ENCODE data around the gene OSBPL9. TPM values are rescaled to one million over a fixed set of nuclear protein-coding genes. Genes with fewer than 3 reads are reported as not detected.

OSBPL9 gene
- total and polyA plus RNA-seq, 10 of the 15 experiments (the other 5 are each of a cell fraction or from before 2014, with no cell fraction given), result 25.9 to 156 (median 108) TPM

DNA sequence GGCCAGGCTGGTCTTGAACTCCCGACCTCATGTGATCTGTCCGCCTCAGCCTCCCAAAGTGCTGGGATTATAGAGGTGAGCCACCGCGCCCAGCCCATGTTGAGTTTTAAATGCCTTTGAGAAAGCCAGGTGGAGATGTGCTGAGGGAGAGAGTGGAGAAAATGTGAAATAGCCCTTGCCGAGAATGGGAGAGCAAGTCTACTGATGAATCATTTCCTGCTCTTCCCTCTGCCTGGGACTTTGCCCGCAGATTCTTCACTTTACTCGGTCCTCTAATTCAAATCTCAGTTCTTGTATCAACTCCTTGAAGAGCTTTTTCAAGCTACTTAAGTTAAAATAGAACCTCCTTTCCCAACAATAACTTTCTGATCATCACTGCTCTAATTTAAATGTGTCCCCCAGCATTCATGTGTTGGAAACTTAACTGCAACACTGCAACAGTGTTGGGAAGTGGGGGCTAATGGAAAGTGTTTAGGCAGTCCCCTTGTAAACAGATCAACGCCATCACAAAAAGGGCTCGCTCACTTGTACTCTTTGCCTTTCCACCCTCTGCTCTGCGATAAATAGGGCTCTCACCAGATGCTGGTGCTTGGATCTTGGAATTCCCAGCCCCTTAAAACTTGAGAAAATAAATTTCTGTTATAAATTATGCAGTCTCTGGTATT lies 27.8 kb downstream of the OSBPL9 start:
- FAIRE-seq (no peak), ATAC-seq (no peak), DNase-seq (ENCODE audit: low read depth, low spot score) (no peak)
- 87% methylated on average over 10 of the region's 10 CpGs for WGBS (ENCODE audit: insufficient coverage, insufficient replicate concordance, low lambda C conversion rate, missing lambda C conversion rate)
- Histone ChIP-seq H3K4me1 (ENCODE audit: control insufficient read depth, insufficient read depth, low read length) (no peaks in the 10 kb centered on the region), H3K36me3 (ENCODE audit: control insufficient read depth in 2 of 2, insufficient read depth in 2 of 2, low read length in 1 of 2) (no peaks in the 10 kb centered on the region), H3K9me3 (replicated peaks; ENCODE audit: control insufficient read depth, insufficient read depth, low read length) (no peaks in the 10 kb centered on the region), H3K27me3 (replicated peaks in 1 of 2; ENCODE audit: control insufficient read depth in 2 of 2, insufficient read depth in 2 of 2, low read length in 1 of 2) (no peaks in the 10 kb centered on the region), H4K20me1 (ENCODE audit: control insufficient read depth, insufficient read depth) (no peaks in the 10 kb centered on the region; the same call in 1 of the 2 replicates), H3K4me3 (no peak overlapping the region), H3K27ac (ENCODE audit: control insufficient read depth, insufficient read depth) (no peak overlapping the region), H3K4me2 (ENCODE audit: control insufficient read depth, insufficient read depth) (no peak overlapping the region), H3K79me2 (ENCODE audit: control insufficient read depth, insufficient read depth, low read length) (no peaks in the 10 kb centered on the region), H2AFZ (ENCODE audit: control insufficient read depth, low read depth, low read length) (no peak overlapping the region), H3K9ac (ENCODE audit: control insufficient read depth, insufficient read depth, low read length) (no peak overlapping the region)
- CTCF ChIA-PET, result interaction anchor here (0.6 kb wide), 1 partner anchor 234 kb away, joined by 3 read pairs; no protein-coding TSS in a partner anchor
- intact Hi-C loops (cut with micrococcal nuclease; ENCODE audit: unreplicated experiment), result no loop called here
- TF ChIP-seq, protein P1, sequence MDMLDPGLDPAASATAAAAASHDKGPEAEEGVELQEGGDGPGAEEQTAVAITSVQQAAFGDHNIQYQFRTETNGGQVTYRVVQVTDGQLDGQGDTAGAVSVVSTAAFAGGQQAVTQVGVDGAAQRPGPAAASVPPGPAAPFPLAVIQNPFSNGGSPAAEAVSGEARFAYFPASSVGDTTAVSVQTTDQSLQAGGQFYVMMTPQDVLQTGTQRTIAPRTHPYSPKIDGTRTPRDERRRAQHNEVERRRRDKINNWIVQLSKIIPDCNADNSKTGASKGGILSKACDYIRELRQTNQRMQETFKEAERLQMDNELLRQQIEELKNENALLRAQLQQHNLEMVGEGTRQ (IDR thresholded peaks at IDR 0.05; ENCODE audit: borderline replicate concordance, low read depth, low read length), result no peak
- TF ChIP-seq, protein P2, sequence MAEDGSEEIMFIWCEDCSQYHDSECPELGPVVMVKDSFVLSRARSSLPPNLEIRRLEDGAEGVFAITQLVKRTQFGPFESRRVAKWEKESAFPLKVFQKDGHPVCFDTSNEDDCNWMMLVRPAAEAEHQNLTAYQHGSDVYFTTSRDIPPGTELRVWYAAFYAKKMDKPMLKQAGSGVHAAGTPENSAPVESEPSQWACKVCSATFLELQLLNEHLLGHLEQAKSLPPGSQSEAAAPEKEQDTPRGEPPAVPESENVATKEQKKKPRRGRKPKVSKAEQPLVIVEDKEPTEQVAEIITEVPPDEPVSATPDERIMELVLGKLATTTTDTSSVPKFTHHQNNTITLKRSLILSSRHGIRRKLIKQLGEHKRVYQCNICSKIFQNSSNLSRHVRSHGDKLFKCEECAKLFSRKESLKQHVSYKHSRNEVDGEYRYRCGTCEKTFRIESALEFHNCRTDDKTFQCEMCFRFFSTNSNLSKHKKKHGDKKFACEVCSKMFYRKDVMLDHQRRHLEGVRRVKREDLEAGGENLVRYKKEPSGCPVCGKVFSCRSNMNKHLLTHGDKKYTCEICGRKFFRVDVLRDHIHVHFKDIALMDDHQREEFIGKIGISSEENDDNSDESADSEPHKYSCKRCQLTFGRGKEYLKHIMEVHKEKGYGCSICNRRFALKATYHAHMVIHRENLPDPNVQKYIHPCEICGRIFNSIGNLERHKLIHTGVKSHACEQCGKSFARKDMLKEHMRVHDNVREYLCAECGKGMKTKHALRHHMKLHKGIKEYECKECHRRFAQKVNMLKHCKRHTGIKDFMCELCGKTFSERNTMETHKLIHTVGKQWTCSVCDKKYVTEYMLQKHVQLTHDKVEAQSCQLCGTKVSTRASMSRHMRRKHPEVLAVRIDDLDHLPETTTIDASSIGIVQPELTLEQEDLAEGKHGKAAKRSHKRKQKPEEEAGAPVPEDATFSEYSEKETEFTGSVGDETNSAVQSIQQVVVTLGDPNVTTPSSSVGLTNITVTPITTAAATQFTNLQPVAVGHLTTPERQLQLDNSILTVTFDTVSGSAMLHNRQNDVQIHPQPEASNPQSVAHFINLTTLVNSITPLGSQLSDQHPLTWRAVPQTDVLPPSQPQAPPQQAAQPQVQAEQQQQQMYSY (CRISPR knock-in tag; IDR thresholded peaks at IDR 0.05), result no peak
- TF ChIP-seq, protein P3, sequence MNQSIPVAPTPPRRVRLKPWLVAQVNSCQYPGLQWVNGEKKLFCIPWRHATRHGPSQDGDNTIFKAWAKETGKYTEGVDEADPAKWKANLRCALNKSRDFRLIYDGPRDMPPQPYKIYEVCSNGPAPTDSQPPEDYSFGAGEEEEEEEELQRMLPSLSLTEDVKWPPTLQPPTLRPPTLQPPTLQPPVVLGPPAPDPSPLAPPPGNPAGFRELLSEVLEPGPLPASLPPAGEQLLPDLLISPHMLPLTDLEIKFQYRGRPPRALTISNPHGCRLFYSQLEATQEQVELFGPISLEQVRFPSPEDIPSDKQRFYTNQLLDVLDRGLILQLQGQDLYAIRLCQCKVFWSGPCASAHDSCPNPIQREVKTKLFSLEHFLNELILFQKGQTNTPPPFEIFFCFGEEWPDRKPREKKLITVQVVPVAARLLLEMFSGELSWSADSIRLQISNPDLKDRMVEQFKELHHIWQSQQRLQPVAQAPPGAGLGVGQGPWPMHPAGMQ (IDR thresholded peaks at IDR 0.05; ENCODE audit: borderline replicate concordance), result no peak
- TF ChIP-seq EGR1 (IDR thresholded peaks at IDR 0.05; ENCODE audit: borderline replicate concordance in 1 of 2, low read depth in 2 of 2, low read length in 2 of 2) (no peak), YBX1 (IDR thresholded peaks at IDR 0.05) (no peak), BMI1 (IDR thresholded peaks at IDR 0.05; ENCODE audit: borderline replicate concordance) (no peak), FOS (IDR thresholded peaks at IDR 0.05; ENCODE audit: borderline replicate concordance, extremely low read depth, insufficient read length) (no peak), ZNF217 (IDR thresholded peaks at IDR 0.05) (no peak), ZZZ3 (IDR thresholded peaks at IDR 0.05; ENCODE audit: control insufficient read depth, insufficient read length, low read depth) (no peak), SIX5 (IDR thresholded peaks at IDR 0.05; ENCODE audit: low read depth, low read length, severe bottlenecking) (no peak)
- TF ChIP-seq, protein P4, sequence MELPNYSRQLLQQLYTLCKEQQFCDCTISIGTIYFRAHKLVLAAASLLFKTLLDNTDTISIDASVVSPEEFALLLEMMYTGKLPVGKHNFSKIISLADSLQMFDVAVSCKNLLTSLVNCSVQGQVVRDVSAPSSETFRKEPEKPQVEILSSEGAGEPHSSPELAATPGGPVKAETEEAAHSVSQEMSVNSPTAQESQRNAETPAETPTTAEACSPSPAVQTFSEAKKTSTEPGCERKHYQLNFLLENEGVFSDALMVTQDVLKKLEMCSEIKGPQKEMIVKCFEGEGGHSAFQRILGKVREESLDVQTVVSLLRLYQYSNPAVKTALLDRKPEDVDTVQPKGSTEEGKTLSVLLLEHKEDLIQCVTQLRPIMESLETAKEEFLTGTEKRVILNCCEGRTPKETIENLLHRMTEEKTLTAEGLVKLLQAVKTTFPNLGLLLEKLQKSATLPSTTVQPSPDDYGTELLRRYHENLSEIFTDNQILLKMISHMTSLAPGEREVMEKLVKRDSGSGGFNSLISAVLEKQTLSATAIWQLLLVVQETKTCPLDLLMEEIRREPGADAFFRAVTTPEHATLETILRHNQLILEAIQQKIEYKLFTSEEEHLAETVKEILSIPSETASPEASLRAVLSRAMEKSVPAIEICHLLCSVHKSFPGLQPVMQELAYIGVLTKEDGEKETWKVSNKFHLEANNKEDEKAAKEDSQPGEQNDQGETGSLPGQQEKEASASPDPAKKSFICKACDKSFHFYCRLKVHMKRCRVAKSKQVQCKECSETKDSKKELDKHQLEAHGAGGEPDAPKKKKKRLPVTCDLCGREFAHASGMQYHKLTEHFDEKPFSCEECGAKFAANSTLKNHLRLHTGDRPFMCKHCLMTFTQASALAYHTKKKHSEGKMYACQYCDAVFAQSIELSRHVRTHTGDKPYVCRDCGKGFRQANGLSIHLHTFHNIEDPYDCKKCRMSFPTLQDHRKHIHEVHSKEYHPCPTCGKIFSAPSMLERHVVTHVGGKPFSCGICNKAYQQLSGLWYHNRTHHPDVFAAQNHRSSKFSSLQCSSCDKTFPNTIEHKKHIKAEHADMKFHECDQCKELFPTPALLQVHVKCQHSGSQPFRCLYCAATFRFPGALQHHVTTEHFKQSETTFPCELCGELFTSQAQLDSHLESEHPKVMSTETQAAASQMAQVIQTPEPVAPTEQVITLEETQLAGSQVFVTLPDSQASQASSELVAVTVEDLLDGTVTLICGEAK (IDR thresholded peaks at IDR 0.05; ENCODE audit: borderline replicate concordance), result no peak
- in situ Hi-C loops (cut with MboI), result no loop called here
- SMC1A ChIA-PET (ENCODE audit: uncharacterized antibody, unreplicated experiment), result interaction anchor here (1.4 to 1.8 kb wide), 3 partner anchors 11 to 125 kb away, joined by 3 to 6 read pairs (median 5); no protein-coding TSS in a partner anchor
- POLR2A ChIA-PET, result no interaction called here
- RAD21 ChIA-PET (ENCODE audit: unreplicated experiment), result no interaction called here
- no TSS peak for BruUV-seq (replicated peaks)
